Stimulated activated CD4-positive, alpha-beta T cell treated with anti-CD3 and anti-CD28 coated beads, Interleukin-4, amount 100 ng/mL, for 24 hours (primary cell): Measurements from ENCODE around the gene DDX49.
"Not testable (repeated sequence)": the region's sequence is repeated elsewhere in the genome, so short reads cannot be mapped to it uniquely, and the experiment has no call there.

Source experiments
- DNase-seq: peaks from one replicate; pipeline ENCODE4 v3.0.0-alpha.2; 2020

Gene DDX49

DNA sequence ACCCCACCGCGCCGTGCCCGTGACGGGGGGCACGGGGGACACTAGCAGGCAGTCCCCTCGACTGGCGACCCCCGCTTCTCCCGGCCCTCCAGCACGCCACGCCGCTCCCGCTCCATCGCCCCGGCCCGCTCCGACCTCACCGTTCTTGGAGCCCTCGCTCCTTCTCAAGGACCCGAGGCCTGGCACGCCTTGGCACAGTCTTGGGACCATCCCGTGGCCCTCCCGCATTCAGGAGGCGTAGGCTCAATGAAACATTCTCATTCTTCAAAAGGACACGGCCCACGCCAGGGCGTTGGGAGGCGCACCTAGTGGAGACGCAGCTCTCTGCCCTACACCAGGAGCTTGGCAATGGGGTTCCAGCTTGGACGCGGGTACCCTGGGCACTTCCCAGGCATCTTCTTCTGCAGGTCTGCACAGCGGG lies 23.1 kb upstream of the DDX49 start:
- DNase-seq, result no peak

- no peak for DNase-seq
These were observed 22.2 kb upstream of the DDX49 start for GRCh38 chr19:18897094-18898029.

DNA sequence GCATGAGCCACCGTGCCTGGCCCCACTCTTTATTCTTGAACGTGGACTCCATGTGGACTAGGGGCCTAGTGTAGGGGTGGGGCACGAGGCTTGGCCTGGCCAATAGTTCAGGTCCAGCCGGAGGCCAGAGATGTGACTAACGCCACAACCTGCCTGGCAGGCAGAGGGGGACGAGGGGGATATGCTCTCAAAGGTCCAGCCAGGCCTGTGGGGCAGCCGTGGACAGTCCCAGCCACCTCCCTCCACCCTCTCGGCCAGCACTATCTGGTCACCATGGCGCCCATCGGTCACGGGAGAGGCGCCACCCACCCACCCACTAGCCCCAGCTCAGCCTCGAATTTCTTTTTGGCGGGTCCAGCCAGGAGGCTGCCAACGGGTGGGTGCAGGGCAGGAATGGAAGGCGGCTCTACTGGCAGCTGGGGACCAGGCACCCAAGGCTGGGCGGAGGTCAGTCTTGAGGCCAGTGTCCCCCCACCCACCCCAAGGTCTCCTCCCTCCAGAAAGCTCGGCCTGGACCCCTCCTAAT lies 21.4 kb upstream of the DDX49 start:
- DNase-seq, result no peak

- no peak for DNase-seq
These were observed 20.7 kb upstream of the DDX49 start for GRCh38 chr19:18898607-18899408.

GRCh38 chr19:18899624-18900560 lies 19.6 kb upstream of the DDX49 start:
- no peak for DNase-seq

DNA sequence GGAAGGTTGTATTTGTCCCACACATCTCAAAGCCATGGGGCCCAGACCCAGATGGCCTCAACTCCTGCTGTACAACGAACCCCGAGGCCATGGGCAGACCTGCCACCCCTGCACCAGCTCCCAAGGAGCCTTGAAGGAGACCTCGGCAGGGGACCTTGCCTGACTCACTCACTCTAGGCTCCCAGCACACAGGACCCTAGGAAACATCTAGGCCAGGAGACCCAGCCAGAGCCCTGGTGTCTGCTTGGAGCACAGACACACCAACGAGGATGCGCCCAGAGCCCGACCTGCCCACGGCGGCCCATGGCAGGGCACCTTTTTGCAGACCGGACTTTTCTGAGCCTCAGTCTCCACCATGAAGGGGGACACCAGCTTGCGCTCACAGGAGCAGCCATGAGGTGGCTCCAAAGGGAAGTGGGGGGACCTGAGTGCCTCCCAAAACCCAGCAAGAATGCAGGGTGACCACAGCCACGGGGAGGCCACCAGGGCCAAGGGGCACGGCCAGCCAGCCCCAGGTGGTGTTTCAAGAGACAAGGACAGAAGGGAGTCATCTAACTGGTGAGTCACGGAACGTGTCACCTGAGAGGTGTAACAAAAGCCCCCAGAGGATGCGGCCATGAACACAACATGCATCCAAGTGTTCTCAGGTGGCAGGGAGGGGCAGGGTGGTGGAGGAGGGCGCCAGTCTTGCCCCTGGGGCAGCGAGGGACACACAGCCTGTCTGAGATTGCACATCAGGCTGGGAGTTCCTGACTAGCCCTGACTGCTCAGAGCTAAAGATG lies 18.6 kb upstream of the DDX49 start:
- DNase-seq, result no peak

- no peak for DNase-seq
These were observed 18.0 kb upstream of the DDX49 start for GRCh38 chr19:18901491-18901890.

- DNase-seq, result not testable (repeated sequence)
These were observed 17.0 kb upstream of the DDX49 start for GRCh38 chr19:18902519-18902918.

DNA sequence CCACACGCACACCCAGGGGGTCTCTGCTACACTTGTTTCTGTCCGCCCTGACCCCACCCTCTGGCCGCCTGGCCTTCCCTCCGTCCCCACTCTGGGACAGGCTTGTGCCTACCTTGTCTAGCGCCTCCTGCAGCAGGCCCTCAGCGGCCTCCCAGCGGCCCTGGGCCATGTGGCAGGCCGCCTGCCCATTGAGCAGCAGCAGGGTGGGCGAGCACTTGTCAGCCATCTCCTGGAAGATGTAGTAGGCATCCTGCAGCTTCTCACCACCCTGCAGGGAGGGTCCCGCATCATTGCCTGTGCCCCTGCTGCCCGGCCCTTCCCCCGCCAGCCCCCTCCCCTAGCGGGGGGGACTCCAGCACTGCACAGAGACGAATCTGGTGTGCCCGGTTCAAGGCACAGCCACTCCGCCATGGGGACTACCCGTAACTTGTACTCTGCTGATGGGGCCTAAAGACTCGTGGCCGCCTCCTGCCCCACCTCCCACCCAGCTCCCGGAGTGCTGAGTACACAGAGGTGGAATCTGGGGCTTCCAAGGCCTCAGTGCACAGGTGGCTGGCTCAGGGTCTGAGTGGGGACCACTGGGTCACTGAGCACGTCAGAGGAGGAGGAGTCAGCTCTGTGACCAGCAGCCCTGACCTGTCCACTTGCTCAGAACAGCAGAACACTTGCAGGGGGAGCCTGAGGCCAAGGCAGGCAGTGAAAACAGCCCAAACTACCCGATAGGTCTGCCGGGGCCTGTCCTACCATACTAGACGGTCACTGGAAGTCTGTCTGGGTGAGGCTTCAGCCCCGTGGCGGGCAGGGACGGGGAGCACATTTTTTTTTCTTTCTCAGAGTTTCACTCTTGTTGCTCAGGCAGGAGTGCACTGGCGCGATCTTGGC lies 16.1 kb upstream of the DDX49 start:
- no peak for DNase-seq

- no peak for DNase-seq
These were observed 15.0 kb upstream of the DDX49 start for GRCh38 chr19:18904334-18905057.

- no peak for DNase-seq
These were observed 14.5 kb upstream of the DDX49 start for GRCh38 chr19:18905058-18905456.

- DNase-seq, result no peak
These were observed 13.8 kb upstream of the DDX49 start for GRCh38 chr19:18905513-18906236.

- no peak for DNase-seq
These were observed 12.7 kb upstream of the DDX49 start for GRCh38 chr19:18906605-18907519.

DNA sequence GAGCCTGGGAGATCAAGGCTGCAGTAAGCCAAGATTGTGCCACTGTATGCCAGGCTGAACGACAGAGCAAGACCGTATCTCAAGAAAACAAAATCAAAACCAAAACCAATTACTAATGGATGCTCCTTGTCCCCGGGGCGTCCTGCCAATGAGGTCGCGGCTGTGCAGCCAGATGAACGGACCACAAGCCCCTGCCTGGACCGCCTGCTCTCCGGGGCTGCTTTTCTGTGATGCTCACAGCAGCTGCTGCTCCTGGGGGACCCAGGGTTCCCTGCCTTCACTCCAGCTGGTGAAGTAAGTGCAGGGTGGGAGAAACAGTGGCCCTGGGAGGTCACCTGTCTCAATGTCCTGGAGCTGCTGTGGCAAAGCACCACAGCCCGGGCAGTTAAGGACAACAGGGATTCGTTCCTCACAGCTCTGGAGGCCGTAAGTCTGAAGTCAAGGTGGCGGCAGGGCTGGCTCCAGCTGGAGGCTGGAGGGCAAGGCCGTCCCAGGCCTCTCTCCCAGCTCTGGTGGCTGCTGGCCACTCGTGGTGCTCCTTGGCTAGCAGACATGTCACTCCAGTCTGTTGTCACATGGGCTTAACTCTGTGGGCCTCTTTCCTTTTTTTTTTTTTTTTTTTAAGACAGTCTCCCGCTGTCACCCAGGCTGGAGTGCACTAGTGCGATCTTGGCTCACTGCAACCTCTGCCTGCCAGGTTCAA lies 10.4 kb upstream of the DDX49 start:
- DNase-seq, result no peak

GRCh38 chr19:18910010-18910409 lies 9.5 kb upstream of the DDX49 start:
- no peak for DNase-seq

- no peak for DNase-seq
These were observed 8.6 kb upstream of the DDX49 start for GRCh38 chr19:18910801-18911436.

DNA sequence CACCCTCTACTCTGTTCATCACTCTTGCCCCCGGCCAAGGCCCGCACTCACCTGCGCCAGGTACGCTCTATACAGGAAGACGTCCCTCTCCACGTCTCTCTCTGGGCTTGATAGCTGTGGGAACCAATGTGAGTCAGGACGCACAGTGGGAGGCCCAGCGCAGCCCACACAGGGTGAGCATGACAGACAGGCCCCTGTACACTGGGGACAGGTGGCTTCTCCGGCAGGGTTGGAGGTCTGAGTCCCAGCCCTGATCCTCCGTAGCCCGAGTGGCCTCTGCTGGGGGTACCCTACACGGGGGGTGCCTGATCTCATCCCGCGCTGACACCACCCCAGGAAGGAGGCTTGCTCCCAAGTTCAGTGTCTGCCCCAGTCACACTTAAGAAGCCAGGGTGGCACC lies 6.6 kb upstream of the DDX49 start:
- DNase-seq, result no peak
